Gastrocnemius medialis (tissue), 4 donors: ENCODE measurements around the gene HPCAL1.

Experiments
- POLR2A ChIP-seq, 2 donors: fragments of 450-650 bp; IDR thresholded peaks; one replicate each; pipeline ENCODE4 v1.6.1; 2017; ENCODE audit warnings: antibody characterized with exemption in 2 of 2, mild to moderate bottlenecking in 2 of 2, moderate library complexity in 2 of 2
- TF ChIP-seq, protein P1 (sequence below), 5 experiments: fragments of 450-650 bp in 3 of 5; fragments of 200-600 bp in 2 of 5; sonication (generic) in 2 of 5; IDR thresholded peaks in 4 of 5; conservative IDR thresholded peaks in 1 of 5; 1 replicate in 4 of 5; 2 replicates in 1 of 5; pipeline ENCODE4 v1.5.1; 2016 to 2019; ENCODE audit warnings: antibody characterized with exemption in 5 of 5, mild to moderate bottlenecking in 3 of 5, moderate library complexity in 3 of 5

DNA sequence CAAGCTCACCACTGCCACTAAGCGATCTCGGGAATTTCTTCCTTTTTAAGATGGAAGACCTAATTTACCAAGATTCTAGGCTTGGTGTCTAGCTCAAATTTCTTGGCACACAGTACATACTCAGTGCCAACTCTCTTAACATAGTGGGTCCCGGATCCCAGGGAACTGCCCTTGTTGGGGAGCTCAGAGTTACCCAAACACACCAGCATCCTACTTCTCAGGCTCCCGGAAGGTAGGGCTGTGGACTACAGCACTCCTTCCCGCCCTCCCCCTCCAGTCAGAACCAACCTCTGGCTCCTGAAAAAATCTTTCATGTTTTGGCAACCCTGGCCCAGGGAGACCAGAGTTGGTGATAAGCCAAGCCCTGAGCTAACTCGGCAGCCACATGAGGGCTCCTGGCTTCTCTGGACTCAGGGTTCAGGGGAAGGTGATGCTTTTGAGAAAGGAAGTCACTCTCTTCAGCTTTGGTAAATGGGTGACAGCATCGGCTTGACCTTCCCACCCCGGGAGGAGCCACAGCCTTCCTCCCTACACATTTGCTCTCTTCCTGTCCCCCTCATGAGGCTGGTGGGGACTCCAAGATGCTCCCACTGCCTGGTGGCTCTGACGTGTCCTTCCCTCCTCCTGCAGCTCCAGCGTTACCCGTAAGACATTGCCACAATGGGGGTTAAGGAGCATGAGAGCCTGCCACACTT, 136.6 kb downstream of the HPCAL1 start:
- TF ChIP-seq, protein P1, sequence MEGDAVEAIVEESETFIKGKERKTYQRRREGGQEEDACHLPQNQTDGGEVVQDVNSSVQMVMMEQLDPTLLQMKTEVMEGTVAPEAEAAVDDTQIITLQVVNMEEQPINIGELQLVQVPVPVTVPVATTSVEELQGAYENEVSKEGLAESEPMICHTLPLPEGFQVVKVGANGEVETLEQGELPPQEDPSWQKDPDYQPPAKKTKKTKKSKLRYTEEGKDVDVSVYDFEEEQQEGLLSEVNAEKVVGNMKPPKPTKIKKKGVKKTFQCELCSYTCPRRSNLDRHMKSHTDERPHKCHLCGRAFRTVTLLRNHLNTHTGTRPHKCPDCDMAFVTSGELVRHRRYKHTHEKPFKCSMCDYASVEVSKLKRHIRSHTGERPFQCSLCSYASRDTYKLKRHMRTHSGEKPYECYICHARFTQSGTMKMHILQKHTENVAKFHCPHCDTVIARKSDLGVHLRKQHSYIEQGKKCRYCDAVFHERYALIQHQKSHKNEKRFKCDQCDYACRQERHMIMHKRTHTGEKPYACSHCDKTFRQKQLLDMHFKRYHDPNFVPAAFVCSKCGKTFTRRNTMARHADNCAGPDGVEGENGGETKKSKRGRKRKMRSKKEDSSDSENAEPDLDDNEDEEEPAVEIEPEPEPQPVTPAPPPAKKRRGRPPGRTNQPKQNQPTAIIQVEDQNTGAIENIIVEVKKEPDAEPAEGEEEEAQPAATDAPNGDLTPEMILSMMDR (IDR thresholded peaks at IDR 0.05 in 4 of 5, conservative IDR thresholded peaks at IDR 0.05 in 1 of 5), result no peak
- TF ChIP-seq POLR2A (IDR thresholded peaks at IDR 0.05), result no peak
